Colon (tissue), 2 donors: ENCODE results near the gene SPEM3.

Experiments used
- FAIRE-seq: peaks from 2 replicates; lab custom pipeline; 2012; peaks lifted over from hg19 to GRCh38; lab: Jason Lieb, UNC
- donor health status: control.
- donor health status: control.

SPEM3 gene

DNA sequence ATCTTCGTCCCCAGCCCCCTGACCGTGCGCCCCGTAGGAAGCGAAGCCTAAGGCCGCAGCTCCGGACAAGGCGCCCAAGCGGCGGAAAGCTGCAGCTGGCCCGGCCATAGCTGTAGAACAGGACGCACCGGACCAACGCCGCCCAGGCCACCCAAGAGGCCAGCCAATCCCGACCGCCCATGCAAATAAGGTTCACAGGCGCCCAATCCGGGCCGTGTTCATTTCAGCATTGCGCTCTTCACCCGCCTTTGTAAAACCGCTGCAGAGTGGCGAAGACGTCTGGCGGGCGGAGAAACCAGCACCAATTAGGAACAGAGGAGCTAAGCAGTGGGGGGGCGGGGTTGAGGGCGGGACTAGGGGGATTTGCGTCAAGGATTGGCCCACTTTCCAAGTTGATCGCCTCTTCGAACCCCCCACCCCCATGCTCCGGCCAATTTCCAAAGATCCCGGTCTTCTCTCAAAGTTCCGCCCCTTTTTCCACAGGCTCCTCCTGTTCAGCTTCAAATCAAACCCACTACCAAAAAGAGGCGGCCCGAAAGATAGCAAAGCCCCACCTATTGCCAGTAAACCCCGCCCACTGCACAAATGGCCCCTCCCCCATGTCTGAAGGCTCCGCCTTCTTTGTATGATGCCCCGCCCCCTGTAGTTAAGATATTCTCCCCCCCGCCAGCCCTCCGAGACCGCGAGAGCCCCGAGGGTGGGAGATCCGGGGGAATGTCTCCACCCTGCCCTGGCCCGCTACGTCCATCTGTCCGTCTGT, 24.5 kb upstream of the SPEM3 start, which contains the start of gene TMEM256:
Gene TMEM256 (minus strand): TSS at position 121 of the 760 bp plus-strand sequence. CDS start 13 bp downstream, at position 108.
- peak; percentile 10 for FAIRE-seq

GRCh38 chr17:7404737-7405349, 23.8 kb upstream of the SPEM3 start:
- FAIRE-seq, result no peak

GRCh38 chr17:7405350-7406234, 23.1 kb upstream of the SPEM3 start:
- no peak for FAIRE-seq

DNA sequence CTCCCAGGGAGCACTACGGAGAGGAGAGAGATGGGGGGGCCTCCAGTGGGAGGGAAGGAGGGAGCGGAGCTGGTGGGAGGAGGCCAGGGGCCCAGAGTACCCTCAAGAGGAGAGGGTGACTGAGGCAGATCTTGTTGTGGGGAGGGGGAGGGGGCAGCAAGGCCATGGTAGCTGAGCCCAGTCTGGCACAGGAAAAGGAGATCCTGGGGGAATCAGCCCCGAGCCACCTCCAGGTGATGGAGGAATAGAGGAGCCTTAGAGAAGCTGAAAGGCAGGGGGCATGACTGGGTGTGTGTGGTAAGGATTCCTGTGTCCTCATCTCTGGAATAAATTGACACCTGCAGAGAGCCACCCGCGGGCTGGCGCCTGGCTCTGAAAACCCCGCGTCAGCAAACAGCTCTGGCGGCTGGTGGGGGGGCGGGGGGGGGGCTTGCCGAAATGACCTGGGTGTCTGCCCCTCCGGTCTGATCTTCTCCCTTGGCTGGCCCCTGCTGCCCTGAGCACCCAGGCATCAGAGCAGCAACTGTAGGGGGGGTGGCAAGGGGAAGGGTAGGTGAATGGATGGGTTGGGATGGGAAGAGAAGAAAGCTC, 22.3 kb upstream of the SPEM3 start:
- FAIRE-seq, result no peak

GRCh38 chr17:7407082-7407481, 21.6 kb upstream of the SPEM3 start:
- FAIRE-seq, result no peak

DNA sequence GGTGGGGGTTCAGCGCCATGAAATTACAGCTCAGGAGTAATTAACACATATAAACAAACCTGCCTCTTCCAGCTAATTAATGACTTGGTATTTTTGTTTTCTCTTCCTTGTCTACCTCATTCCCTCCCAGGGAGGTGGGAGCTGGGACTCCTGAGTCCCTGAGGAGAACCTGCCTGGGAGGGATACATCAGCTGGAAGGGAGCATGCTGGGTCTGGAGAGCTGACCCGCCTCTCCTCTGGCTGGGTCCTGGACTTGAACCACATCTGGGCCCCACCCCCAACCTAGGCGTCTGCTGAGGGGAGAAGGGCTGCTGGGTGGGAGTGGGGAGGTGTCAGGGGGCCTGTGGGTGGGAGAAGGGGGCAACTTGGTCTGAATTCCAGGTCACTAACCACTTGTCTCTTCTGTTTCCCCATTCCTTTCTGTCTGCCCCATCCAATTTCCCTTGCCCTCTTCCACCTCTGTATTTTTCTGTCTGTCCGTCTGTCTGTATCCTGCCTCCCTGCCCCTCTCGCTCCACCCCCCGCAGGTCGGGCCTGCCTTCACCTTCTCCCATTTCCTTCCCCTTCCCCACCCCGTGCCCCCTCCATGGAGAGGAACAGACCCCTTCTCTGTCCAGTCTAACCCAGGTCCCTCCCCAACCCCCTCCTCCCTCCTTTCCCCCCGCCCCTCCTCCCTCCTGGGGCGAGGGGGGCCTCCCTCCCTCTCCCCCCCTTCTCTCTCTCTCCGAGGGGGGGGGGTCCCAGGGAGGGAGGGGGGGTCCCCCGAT, 21.0 kb upstream of the SPEM3 start, which contains the start of gene NLGN2:
Gene NLGN2 (plus strand): TSS at position 361 of the 767 bp plus-strand sequence. CDS start 411 bp downstream, outside the sequence.
- no peak for FAIRE-seq

- no peak for FAIRE-seq
Observed at GRCh38 chr17:7408252-7408727, 20.4 kb upstream of the SPEM3 start.

DNA sequence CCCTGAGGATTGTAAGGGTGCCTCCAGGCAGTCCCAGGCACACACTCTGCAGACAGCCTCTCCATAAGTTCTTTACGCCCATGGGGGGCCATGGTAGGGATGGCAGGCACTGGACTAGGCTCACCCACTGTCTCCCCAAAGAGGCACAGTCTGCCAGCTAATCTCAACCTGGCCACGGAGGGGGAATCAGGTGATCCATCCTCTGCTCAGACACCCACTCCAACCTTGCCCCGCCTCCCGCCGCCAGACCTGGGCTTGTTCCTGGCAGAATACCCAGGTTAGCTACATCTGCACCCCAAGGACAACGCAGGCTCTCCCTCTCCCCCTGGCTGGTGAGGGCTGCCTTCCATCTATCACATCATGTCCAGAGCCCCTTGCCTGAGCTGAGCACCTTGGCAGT, 19.8 kb upstream of the SPEM3 start:
- FAIRE-seq, result no peak

DNA sequence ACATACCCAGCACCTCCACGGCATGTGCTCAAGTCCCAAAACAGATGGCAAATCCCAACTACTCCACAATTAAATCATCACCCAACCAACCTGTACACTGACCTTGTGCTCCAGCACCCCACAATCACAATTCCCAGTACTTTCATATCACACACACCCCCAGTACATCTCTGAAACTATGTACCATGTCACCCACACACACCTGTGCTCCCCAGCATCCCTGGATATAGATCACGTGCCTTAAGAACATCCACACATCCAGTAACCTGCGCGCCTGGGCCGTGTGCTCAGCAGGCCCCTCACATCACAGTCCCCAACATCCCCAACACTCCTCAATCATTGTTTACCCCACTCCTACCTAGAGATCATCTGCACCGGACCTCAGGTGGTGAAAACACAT, 18.9 kb upstream of the SPEM3 start:
- FAIRE-seq, result no peak

GRCh38 chr17:7410634-7411426, 17.8 kb upstream of the SPEM3 start:
- FAIRE-seq, result no peak

DNA sequence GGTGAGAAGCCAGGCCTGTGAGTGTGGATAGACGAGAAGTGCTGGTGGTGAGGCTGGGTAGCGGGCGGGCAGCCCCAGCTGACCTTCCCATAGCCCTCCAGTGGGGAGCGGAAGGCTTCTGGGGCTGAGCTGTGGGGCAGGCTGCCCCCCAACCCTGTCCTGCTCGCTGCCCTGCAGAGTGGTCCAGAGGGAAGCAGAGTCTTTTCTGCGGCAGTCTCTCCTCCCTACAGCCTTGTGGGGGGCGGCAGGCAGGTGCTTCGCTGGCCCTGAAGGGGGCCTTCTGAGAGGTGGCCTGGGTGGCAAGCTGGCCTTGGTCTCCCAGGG, 17.3 kb upstream of the SPEM3 start:
- no peak for FAIRE-seq

- FAIRE-seq, result no peak
Observed at GRCh38 chr17:7413346-7413985, 15.2 kb upstream of the SPEM3 start.

DNA sequence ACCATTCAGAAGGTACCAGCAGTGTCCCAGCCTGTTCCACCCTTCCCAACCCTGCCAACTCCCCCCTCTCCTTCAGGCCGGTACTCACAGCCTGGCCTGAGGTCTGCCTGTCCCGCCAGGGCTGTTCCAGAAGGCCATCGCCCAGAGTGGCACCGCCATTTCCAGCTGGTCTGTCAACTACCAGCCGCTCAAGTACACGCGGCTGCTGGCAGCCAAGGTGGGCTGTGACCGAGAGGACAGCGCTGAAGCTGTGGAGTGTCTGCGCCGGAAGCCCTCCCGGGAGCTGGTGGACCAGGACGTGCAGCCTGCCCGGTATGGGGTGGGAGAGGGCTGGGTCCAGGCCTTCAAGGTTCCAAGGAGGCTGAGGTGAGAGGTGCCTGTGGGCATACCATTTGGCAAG, 13.8 kb upstream of the SPEM3 start:
- FAIRE-seq, result no peak

DNA sequence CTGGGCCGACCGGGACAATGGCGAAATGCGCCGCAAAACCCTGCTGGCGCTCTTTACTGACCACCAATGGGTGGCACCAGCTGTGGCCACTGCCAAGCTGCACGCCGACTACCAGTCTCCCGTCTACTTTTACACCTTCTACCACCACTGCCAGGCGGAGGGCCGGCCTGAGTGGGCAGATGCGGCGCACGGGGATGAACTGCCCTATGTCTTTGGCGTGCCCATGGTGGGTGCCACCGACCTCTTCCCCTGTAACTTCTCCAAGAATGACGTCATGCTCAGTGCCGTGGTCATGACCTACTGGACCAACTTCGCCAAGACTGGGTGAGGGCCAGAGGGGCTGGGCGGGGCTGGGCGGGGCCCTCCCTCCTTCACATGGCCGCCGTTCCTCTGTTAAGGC, 12.9 kb upstream of the SPEM3 start:
- FAIRE-seq, result no peak

DNA sequence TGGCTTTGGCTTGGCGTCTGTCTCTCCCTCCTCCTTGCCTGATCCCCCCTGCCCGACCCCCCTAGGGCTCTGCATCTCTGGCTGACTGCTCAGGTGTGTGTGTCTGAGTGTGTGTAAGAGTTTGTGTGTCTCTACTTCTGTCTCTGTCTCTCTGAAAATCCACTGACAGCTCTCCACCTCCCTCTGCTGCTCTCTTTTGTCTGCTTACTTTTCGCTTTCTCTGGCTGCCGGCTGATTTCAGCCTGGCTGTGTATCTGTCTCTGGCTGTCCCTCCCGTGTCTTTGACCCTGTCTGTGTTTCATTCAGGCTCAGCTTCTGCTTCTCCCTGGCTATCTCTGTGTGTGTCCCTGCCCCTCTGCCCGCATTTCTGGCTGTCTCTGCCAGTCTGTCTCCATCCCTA, 12.3 kb upstream of the SPEM3 start:
- no peak for FAIRE-seq

DNA sequence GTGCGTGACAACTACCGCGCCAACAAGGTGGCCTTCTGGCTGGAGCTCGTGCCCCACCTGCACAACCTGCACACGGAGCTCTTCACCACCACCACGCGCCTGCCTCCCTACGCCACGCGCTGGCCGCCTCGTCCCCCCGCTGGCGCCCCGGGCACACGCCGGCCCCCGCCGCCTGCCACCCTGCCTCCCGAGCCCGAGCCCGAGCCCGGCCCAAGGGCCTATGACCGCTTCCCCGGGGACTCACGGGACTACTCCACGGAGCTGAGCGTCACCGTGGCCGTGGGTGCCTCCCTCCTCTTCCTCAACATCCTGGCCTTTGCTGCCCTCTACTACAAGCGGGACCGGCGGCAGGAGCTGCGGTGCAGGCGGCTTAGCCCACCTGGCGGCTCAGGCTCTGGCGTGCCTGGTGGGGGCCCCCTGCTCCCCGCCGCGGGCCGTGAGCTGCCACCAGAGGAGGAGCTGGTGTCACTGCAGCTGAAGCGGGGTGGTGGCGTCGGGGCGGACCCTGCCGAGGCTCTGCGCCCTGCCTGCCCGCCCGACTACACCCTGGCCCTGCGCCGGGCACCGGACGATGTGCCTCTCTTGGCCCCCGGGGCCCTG, 11.5 kb upstream of the SPEM3 start:
- FAIRE-seq, result no peak

- FAIRE-seq, result no peak
Observed at GRCh38 chr17:7418472-7419152, 10.0 kb upstream of the SPEM3 start.

GRCh38 chr17:7419819-7420610, 8.6 kb upstream of the SPEM3 start, which contains the start of gene SPEM1:
SPEM1 (plus strand) TSS chr17:7420324; CDS start chr17:7420385, 61 bp downstream.
- no peak for FAIRE-seq
